Colonic mucosa (tissue), 4 donors: ENCODE results near the gene TRIO. TPM values are rescaled to one million over a fixed set of nuclear protein-coding genes. Genes with fewer than 3 reads are reported as not detected.

Source experiments
- DNase-seq: peaks from one replicate; pipeline ENCODE4 v3.0.0-alpha.2; 2020
- H3K27ac ChIP-seq: fragments of 200-600 bp; one replicate; pipeline ENCODE4 v1.8.0; 2021
- H3K27me3 ChIP-seq: fragments of 200-600 bp; one replicate; pipeline ENCODE4 v1.8.0; 2021
- H3K36me3 ChIP-seq: fragments of 200-600 bp; one replicate; pipeline ENCODE4 v1.8.0; 2021
- H3K4me1 ChIP-seq: fragments of 200-600 bp; one replicate; pipeline ENCODE4 v1.8.0; 2021; ENCODE audit warnings: mild to moderate bottlenecking
- H3K4me3 ChIP-seq: fragments of 200-600 bp; one replicate; pipeline ENCODE4 v1.8.0; 2021
- H3K9ac ChIP-seq, 2 donors: one replicate each; pipeline ENCODE4 v1.7.0; 2013; ENCODE audit warnings: control low read depth in 2 of 2, low read depth in 2 of 2, low read length in 2 of 2
- H3K9me3 ChIP-seq: fragments of 200-600 bp; one replicate; pipeline ENCODE4 v1.8.0; 2021
- intact Hi-C: fragments of 100-400 bp; cut with DNase I; formaldehyde crosslinking; loops from one replicate; pipeline ENCODE4 v1.14.1; 2022
- total RNA-seq, 2 donors: library from RNA; stranded (reverse); fragmentation: NEBNext Ultra II Directional in 1 of 2; extraction: Animal tissue kit (Norgen Biotek cat#: 25700) in 1 of 2; gene quantifications; one replicate each; pipeline ENCODE4 v1.2.1, GENCODE V29; 2021
- TF ChIP-seq, protein P1 (sequence below): fragments of 200-600 bp; IDR thresholded peaks from one replicate; pipeline ENCODE4 v1.8.0; 2022; ENCODE audit warnings: antibody characterized with exemption, mild to moderate bottlenecking
- donor health status: healthy.
- donor health status: DM: no; HTN: no; CAD: no.
- donor health status: DM: no; HTN: no; CAD: no.

The TRIO gene
- total RNA-seq, 2 donors from 2014 or later, result 134 to 138 TPM

- peaks cover 7% of the 10 kb centered on the region for H3K36me3 ChIP-seq
Observed at GRCh38 chr5:14339468-14339867, 196.3 kb downstream of the TRIO start.

GRCh38 chr5:14341571-14342230, 198.6 kb downstream of the TRIO start:
- Histone ChIP-seq H3K27ac (no peak overlapping the region), H3K36me3 (peaks cover under 1% of the 10 kb centered on the region)
- intact Hi-C loops, result no loop called here

More at GRCh38 chr5:14339468-14339867, 196.3 kb downstream of the TRIO start:
- no peak overlapping the region for H3K27ac ChIP-seq
- H3K4me1 ChIP-seq, result peaks cover 7% of the 10 kb centered on the region
- TF ChIP-seq, protein P1, sequence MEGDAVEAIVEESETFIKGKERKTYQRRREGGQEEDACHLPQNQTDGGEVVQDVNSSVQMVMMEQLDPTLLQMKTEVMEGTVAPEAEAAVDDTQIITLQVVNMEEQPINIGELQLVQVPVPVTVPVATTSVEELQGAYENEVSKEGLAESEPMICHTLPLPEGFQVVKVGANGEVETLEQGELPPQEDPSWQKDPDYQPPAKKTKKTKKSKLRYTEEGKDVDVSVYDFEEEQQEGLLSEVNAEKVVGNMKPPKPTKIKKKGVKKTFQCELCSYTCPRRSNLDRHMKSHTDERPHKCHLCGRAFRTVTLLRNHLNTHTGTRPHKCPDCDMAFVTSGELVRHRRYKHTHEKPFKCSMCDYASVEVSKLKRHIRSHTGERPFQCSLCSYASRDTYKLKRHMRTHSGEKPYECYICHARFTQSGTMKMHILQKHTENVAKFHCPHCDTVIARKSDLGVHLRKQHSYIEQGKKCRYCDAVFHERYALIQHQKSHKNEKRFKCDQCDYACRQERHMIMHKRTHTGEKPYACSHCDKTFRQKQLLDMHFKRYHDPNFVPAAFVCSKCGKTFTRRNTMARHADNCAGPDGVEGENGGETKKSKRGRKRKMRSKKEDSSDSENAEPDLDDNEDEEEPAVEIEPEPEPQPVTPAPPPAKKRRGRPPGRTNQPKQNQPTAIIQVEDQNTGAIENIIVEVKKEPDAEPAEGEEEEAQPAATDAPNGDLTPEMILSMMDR, result no peak
- no peak overlapping the region for H3K4me3 ChIP-seq
- H3K9ac ChIP-seq, result no peak overlapping the region
- DNase-seq, result no peak
- H3K27me3 ChIP-seq, result no peaks in the 10 kb centered on the region
- H3K9me3 ChIP-seq, result no peaks in the 10 kb centered on the region
- intact Hi-C loops, result no loop called here

GRCh38 chr5:14342306-14342705, 199.2 kb downstream of the TRIO start:
- Histone ChIP-seq H3K4me1 (peaks cover 7% of the 10 kb centered on the region), H3K9ac (no peak overlapping the region), H3K36me3 (no peaks in the 10 kb centered on the region), H3K4me3 (no peak overlapping the region), H3K27me3 (no peaks in the 10 kb centered on the region), H3K9me3 (no peaks in the 10 kb centered on the region), H3K27ac (no peak overlapping the region)
- TF ChIP-seq, protein P1, result no peak
- intact Hi-C loops, result no loop called here
- no peak for DNase-seq

More at GRCh38 chr5:14341571-14342230, 198.6 kb downstream of the TRIO start:
- peaks cover 7% of the 10 kb centered on the region for H3K4me1 ChIP-seq
- H3K27me3 ChIP-seq, result no peaks in the 10 kb centered on the region
- H3K9me3 ChIP-seq, result no peaks in the 10 kb centered on the region
- DNase-seq, result no peak
- no peak overlapping the region for H3K9ac ChIP-seq
- H3K4me3 ChIP-seq, result no peak overlapping the region
- TF ChIP-seq, protein P1, result no peak

DNA sequence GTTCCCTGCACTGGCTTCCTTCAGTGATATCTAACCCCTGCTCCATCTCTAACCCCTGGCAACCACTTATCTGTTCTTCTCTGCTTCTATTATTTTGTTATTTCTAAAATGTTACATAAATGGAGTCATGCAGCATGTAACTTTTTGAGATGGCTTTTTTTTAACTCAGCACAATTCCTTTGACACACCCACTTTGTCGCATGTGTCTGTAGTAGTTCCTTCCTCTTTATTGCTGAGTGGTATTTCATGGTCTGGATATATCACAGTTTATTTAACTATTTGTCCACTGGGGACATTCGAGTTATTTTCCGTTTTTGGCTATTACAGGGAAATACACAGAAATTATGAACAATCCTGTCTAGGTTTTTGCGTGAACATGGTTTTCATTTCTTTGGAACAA, 200.2 kb downstream of the TRIO start:
- H3K9me3 ChIP-seq, result no peaks in the 10 kb centered on the region
- H3K4me1 ChIP-seq, result peaks cover 7% of the 10 kb centered on the region
- H3K9ac ChIP-seq, result no peak overlapping the region
- no peak for DNase-seq
- no peak overlapping the region for H3K27ac ChIP-seq
- no peaks in the 10 kb centered on the region for H3K36me3 ChIP-seq
- H3K27me3 ChIP-seq, result no peaks in the 10 kb centered on the region
- intact Hi-C loops, result no loop called here
- H3K4me3 ChIP-seq, result no peak overlapping the region
- TF ChIP-seq, protein P1, result no peak

- no peaks in the 10 kb centered on the region for H3K27me3 ChIP-seq
- DNase-seq, result no peak
- H3K27ac ChIP-seq, result no peak overlapping the region
- H3K4me3 ChIP-seq, result no peak overlapping the region
- H3K9me3 ChIP-seq, result no peaks in the 10 kb centered on the region
- no peaks in the 10 kb centered on the region for H3K4me1 ChIP-seq
- H3K9ac ChIP-seq, result no peak overlapping the region
- peaks cover 3% of the 10 kb centered on the region for H3K36me3 ChIP-seq
- TF ChIP-seq, protein P1, result no peak
- intact Hi-C loops, result no loop called here
Observed at GRCh38 chr5:14347522-14347921, 204.4 kb downstream of the TRIO start.
